Testis (tissue), 3 donors: ENCODE data around the gene TAF3. TPM values are rescaled to one million over a fixed set of nuclear protein-coding genes. Genes with fewer than 3 reads are reported as not detected.
A peak's percentile ranks its signal among the peaks of the same experiment; 100 is the strongest.
"Not testable (repeated sequence)": the region's sequence is repeated elsewhere in the genome, so short reads cannot be mapped to it uniquely, and the experiment has no call there.

Experiments
- DNase-seq: peaks from one replicate; pipeline ENCODE4 v3.0.0-alpha.2; 2019
- H3K27ac ChIP-seq, 2 donors: fragments of 200-600 bp; sonication (generic); one replicate each; pipeline ENCODE4 v1.5.1; 2019
- H3K27me3 ChIP-seq: fragments of 200-600 bp; sonication (generic); one replicate; pipeline ENCODE4 v1.5.1; 2019
- H3K36me3 ChIP-seq: fragments of 200-600 bp; sonication (generic); one replicate; pipeline ENCODE4 v1.5.1; 2017; ENCODE audit warnings: low read depth; ENCODE audit errors: missing control alignments
- H3K4me1 ChIP-seq: fragments of 200-600 bp; sonication (generic); one replicate; pipeline ENCODE4 v1.5.1; 2019
- H3K4me3 ChIP-seq, 2 donors: fragments of 200-600 bp; sonication (generic); one replicate each; pipeline ENCODE4 v1.5.1; 2017 to 2019
- H3K9me3 ChIP-seq: fragments of 200-600 bp; sonication (generic); one replicate; pipeline ENCODE4 v1.5.1; 2017
- POLR2A ChIP-seq: fragments of 450-650 bp; IDR thresholded peaks from one replicate; pipeline ENCODE4 v1.6.1; 2017; ENCODE audit warnings: antibody characterized with exemption, mild to moderate bottlenecking, moderate library complexity
- WGBS, 2 donors: methylation state at CpG; one replicate each; pipeline ENCODE4 v1.1.5; 2018; 5-methylcytosine and 5-hydroxymethylcytosine counted together
- intact Hi-C: fragments of 100-400 bp; cut with DNase I; formaldehyde crosslinking; loops from one replicate; pipeline ENCODE4 v1.15.1; 2023; ENCODE audit warnings: low total_unique reads
- polyA plus RNA-seq: library from polyadenylated mRNA; stranded (reverse); fragments of 350-450 nt; fragmentation: Illumina TruSeq; extraction: RNeasy Lipid Tissue Mini Kit (QIAGEN cat#74804); gene quantifications from one replicate; pipeline ENCODE4 v1.2.3, GENCODE V29; 2014; ENCODE audit warnings: low read depth, low replicate concordance; ENCODE audit not compliant: insufficient read depth
- total RNA-seq, 2 donors: library from RNA; depleted of rRNA; stranded (reverse); fragments of >200 nt; gene quantifications; one replicate each; pipeline ENCODE4 v1.2.3, GENCODE V29; 2016
- TF ChIP-seq, protein P1 (sequence below), 3 experiments: fragments of 450-650 bp in 2 of 3; fragments of 200-600 bp in 1 of 3; sonication (generic) in 1 of 3; IDR thresholded peaks; one replicate each; pipeline ENCODE4 v1.5.1; 2016 to 2019; ENCODE audit warnings: antibody characterized with exemption in 3 of 3, mild to moderate bottlenecking in 2 of 3, moderate library complexity in 1 of 3

TAF3 gene
- total and polyA plus RNA-seq, 3 donors from 2014 or later = 7.0 to 33.0 (median 32.8) TPM

GRCh38 chr10:7804216-7804615 is 14.1 kb upstream of the TAF3 start:
- no peak overlapping the region for H3K4me3 ChIP-seq
- H3K9me3 ChIP-seq = no peaks in the 10 kb centered on the region
- TF ChIP-seq, protein P1, sequence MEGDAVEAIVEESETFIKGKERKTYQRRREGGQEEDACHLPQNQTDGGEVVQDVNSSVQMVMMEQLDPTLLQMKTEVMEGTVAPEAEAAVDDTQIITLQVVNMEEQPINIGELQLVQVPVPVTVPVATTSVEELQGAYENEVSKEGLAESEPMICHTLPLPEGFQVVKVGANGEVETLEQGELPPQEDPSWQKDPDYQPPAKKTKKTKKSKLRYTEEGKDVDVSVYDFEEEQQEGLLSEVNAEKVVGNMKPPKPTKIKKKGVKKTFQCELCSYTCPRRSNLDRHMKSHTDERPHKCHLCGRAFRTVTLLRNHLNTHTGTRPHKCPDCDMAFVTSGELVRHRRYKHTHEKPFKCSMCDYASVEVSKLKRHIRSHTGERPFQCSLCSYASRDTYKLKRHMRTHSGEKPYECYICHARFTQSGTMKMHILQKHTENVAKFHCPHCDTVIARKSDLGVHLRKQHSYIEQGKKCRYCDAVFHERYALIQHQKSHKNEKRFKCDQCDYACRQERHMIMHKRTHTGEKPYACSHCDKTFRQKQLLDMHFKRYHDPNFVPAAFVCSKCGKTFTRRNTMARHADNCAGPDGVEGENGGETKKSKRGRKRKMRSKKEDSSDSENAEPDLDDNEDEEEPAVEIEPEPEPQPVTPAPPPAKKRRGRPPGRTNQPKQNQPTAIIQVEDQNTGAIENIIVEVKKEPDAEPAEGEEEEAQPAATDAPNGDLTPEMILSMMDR (IDR thresholded peaks at IDR 0.05) = no peak
- TF ChIP-seq POLR2A = no peak
- WGBS, 2 donors = 58 to 71% methylated on average over 6 of the region's 6 CpGs
- H3K36me3 ChIP-seq = no peaks in the 10 kb centered on the region
- peak overlapping the region; percentile 26 to 54 for H3K27ac ChIP-seq
- intact Hi-C loops = no loop called here
- H3K27me3 ChIP-seq = no peaks in the 10 kb centered on the region
- DNase-seq = no peak
- H3K4me1 ChIP-seq = peaks cover 15% of the 10 kb centered on the region

DNA sequence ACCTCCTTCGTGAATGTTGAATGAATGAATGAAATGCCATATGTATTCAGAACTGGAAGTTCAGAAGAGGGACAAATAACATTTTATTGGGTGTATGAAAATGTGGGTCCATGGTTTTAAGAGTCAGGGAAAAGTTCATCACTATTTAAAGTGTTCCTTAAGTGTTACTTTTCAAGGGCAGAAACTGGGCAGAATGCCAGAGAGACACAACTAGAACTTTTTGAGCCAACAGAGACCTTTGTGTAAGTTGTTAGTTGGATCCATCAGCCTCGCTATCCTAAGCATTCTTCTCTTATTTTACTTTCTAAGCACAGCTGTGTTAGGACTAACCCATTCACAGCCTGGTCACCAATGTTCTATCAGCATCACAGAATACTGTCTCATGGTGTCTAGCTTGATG is 13.6 kb upstream of the TAF3 start:
- no peaks in the 10 kb centered on the region for H3K27me3 ChIP-seq
- DNase-seq = peak; percentile 85
- no peak overlapping the region for H3K4me3 ChIP-seq
- no peaks in the 10 kb centered on the region for H3K9me3 ChIP-seq
- H3K4me1 ChIP-seq = peaks cover 15% of the 10 kb centered on the region
- H3K27ac ChIP-seq = peak overlapping the region; percentile 53 to 54
- TF ChIP-seq, protein P1 (IDR thresholded peaks at IDR 0.05) = no peak
- no peak for TF ChIP-seq POLR2A
- intact Hi-C loops = no loop called here
- H3K36me3 ChIP-seq = no peaks in the 10 kb centered on the region
- WGBS, 2 donors = 31 to 44% methylated on average over 2 of the region's 2 CpGs

GRCh38 chr10:7808686-7809267 is 9.5 kb upstream of the TAF3 start:
- 74 to 75% methylated on average over 4 of the region's 4 CpGs for WGBS, 2 donors
- H3K36me3 ChIP-seq = no peaks in the 10 kb centered on the region
- TF ChIP-seq POLR2A = no peak
- TF ChIP-seq, protein P1 (IDR thresholded peaks at IDR 0.05) = no peak

DNA sequence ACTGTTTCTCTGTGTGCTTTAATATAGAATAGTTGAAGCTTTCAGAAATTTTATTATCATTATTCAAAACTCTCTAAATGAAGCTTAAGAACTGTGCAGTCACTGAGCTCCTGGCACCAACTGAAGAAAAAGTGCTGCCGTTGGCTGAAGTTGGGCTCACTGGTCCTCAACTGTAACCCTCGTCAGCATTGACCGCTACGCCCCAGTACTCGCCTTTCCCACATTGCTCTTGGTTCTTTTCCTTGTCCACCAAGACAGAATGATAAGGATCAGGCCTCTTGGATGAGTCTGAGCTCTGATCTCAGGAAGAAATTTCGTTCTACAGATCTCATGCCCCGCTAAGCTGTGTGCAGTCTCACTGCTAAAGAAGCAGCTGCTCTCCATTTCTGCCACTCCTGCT is 7.9 kb upstream of the TAF3 start:
- WGBS, 2 donors = 84% methylated on average over 7 of the region's 7 CpGs
- Histone ChIP-seq H3K9me3 (no peaks in the 10 kb centered on the region), H3K27me3 (no peaks in the 10 kb centered on the region), H3K27ac (no peak overlapping the region), H3K4me1 (no peaks in the 10 kb centered on the region), H3K4me3 (no peak overlapping the region), H3K36me3 (no peaks in the 10 kb centered on the region)
- TF ChIP-seq, protein P1 (IDR thresholded peaks at IDR 0.05) = no peak
- no peak for TF ChIP-seq POLR2A
- intact Hi-C loops = no loop called here
- DNase-seq = no peak

More at GRCh38 chr10:7808686-7809267, 9.5 kb upstream of the TAF3 start:
- peaks cover 14% of the 10 kb centered on the region for H3K4me1 ChIP-seq
- no peaks in the 10 kb centered on the region for H3K27me3 ChIP-seq
- H3K4me3 ChIP-seq = no peak overlapping the region
- intact Hi-C loops = no loop called here
- H3K27ac ChIP-seq = no peak overlapping the region
- H3K9me3 ChIP-seq = no peaks in the 10 kb centered on the region
- DNase-seq = no peak

DNA sequence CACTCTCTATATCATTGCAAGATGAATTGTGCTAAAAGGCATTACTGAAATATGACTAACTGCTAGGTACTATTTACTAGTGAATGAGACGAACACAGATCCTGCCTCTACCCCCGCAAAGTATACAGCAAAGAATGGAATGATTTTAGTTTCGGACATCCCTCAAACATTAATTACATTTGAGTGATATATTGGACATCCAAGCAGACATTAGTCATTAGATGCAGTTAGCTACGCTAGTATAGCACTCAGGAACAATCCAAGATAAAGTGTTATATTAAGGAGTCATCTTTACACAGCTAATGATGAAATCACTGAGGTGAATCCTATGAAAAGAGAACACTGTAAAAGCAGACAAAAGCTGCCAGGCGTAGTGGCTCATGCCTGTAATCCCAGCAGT is 7.3 kb upstream of the TAF3 start:
- 81 to 87% methylated on average over 5 of the region's 5 CpGs for WGBS, 2 donors
- intact Hi-C loops = no loop called here
- TF ChIP-seq, protein P1 (IDR thresholded peaks at IDR 0.05) = no peak
- no peak for TF ChIP-seq POLR2A

GRCh38 chr10:7811743-7812142 is 6.6 kb upstream of the TAF3 start:
- H3K27ac ChIP-seq, intact Hi-C loops, H3K4me3 ChIP-seq, H3K36me3 ChIP-seq, H3K4me1 ChIP-seq, H3K27me3 ChIP-seq, H3K9me3 ChIP-seq, DNase-seq: not testable (repeated sequence)
- 72 to 86% methylated on average over 7 of the region's 7 CpGs for WGBS, 2 donors

More for the DNA sequence above, 7.3 kb upstream of the TAF3 start:
- Histone ChIP-seq H3K27me3 (no peaks in the 10 kb centered on the region), H3K36me3 (no peaks in the 10 kb centered on the region), H3K4me1 (peaks cover 4% of the 10 kb centered on the region), H3K27ac (no peak overlapping the region), H3K4me3 (no peak overlapping the region), H3K9me3 (no peaks in the 10 kb centered on the region)
- DNase-seq = no peak
